Stimulated activated CD4-positive, alpha-beta T cell treated with anti-CD3 and anti-CD28 coated beads, Interleukin-12 subunit alpha, Interleukin-12 subunit beta, amount 100 ng/mL, for 24 hours (primary cell): ENCODE data around the gene GREM1.

Source experiments
- DNase-seq, 2 experiments: peaks; one replicate each; pipeline ENCODE4 v3.0.0-alpha.2; 2020; ENCODE audit warnings: low read depth in 2 of 2

The GREM1 gene

DNA sequence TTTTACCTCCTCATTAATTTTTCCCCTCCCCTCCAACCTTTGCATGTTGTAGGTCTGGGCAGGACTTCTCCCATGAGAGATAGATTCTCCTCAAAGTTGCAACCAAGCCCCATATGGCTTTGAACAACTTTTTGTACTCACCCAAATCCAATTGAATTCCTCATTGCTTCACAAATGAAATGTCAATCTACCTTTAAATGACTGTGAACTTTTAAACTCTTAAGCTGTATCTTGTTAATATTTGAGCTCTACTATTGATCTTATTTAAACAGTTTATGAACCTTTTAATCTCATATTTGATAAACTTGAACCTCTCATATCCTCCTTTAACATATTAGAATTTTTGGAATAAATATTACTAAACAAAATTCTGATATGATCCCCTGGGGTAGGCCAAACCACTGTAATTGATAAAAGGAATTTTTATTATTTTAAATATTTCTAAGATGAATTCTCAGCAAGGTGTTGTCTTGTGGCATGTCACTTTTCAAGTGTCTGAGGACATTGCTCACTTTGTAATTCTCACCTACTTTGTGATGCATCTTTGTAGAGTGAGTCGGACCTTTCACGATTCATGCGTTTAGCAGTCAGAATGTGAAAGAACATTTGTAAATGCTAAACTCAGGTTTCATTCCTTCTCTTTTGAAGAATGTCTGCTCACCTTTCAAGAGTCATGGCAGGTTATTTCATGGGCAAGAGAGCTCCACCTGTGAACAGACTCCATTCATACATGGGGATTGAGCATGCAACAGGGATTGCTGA is 23.4 kb upstream of the GREM1 start:
- DNase-seq: no peak

DNA sequence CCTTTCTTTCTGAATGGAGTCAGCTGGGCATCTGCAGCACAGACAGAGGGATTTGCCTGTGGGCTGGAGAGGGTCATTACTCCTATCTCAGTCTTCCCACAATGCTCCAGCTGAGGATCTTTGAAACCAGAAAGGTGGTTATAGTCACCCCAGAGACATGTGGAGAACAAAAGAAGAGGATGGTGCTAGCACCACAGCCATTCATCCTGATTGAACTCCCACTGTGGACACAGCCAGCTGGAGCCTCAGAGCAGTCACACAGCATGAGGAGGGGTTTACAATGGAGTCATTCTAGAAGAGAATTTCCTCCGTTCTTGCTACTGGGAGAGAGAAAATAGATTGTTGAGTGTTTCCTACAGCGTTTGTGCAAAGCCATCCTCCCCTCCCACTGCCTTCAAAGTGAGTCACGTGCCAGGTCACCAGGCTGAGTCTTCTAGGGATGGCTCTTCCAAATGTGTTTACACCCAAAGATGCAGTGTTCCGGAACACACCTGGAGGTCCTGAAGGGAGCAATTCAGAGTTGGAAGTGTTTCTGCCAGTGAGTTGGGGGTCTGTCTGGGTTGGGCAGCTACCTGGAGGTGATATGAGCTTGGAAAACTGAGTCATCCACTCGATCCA is 18.9 kb upstream of the GREM1 start:
- no peak for DNase-seq

DNA sequence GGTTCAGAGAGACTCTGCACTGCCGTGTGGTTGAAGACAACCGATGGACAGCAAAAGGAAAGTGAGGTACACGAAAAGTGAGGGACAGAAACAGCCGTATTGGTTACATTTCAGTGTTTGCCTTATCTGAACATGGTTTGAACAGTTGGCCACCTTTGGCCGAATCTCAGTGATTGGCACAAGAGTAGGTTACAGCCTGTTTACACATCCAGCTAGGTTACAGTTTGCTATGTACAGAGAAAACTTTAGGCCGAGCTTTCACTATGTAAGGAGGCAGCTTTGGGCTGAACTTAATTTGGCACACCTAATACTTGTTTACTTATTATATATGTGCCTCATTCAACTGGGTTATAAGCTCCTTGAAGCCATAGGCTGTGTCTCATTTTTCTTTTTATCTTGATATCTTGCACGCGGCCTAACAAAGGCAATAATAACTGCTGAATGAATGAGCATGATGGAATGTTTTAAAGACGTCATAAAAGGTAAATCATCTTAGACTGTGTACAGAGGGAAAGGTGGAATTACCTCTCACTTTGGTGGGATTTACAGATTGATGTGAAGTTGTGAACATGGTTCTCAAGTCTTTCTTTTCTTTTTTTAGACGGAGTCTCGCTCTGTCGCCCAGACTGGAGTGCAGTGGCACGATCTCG is 17.2 kb upstream of the GREM1 start:
- DNase-seq: no peak

DNA sequence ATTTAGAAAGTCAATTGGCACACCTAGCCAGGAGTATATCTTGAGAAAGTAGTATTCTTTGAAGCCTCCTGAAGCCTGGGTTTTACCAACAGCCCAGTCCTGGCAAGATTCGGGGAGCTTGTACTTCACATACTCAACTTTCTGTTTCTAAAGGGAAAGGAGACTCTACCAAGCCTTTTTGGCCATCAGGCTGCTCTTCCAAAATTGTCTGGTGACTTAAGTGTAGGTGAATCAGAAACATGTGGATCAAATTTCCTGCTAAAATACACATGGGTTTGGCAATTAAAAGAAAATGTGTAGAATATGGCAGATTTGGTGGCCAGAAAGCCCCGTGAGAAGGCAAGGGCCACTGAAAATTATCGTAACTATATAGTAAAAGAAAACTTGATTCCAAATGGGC is 15.9 kb upstream of the GREM1 start:
- no peak for DNase-seq

DNA sequence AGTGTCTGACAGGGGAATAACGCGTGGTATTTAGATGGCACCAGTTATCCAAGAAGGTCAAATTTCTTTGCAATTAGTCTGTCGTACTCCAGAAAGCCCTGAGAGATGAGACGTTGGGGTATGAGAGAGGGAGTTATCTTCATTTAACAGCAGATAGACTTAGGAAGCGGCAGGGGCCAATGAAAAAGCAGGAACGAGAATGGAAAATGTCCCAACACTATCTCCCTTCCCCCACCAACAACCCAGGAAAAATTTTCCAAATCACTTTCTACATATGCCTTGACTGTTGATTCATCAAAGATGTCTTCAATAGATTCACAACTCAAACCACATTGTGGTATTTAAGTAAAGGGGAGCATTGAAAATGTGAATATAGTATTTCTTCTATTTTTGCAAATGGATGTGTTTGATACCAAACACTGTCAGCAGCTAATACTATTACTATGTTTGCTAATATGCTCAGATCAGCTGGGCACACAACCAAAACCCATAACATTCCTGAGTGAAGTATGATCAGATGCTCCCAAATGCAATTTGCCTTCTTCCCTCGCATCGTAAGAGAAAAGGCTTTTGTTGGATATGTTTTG is 13.3 kb upstream of the GREM1 start:
- no peak for DNase-seq

DNA sequence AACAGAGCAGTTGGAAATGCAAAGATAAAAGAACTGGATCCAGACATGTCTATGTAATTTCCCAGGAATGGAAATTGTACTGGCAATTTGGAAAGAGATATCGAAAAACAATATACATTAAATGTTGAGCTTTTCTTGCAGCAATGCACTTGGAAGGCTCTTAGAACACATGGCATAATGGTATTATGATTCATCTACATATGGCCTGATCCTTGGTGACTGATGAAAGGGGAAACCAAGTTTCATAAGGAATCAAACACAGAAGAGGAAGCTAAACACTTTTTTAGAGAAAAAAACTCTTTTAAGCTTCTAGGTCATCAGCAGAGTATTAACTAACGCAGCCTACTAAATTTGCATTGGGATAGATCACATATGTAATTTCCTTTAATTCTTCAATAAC is 12.4 kb upstream of the GREM1 start:
- DNase-seq: no peak

DNA sequence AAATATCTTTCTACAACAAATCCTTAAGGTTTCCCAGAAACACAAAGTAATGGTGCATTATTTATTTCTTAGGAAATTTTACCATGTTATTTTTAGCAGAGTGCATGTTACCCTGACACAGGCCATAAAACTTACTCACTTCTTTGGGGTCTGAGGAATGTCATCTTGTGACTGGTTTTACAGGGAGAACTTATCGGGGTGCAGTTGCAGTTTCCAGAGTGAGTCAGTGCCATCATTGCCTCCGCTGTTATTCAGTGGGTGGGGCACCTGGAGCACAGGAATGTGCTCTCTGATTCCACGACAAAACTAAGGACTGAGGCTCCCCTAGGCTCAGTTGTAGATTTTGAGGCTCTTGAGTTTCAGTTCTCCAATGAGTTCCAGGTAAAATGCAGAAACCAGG is 11.1 kb upstream of the GREM1 start:
- DNase-seq: no peak

- DNase-seq: no peak
These were observed 10.4 kb upstream of the GREM1 start for GRCh38 chr15:32707436-32707835.

DNA sequence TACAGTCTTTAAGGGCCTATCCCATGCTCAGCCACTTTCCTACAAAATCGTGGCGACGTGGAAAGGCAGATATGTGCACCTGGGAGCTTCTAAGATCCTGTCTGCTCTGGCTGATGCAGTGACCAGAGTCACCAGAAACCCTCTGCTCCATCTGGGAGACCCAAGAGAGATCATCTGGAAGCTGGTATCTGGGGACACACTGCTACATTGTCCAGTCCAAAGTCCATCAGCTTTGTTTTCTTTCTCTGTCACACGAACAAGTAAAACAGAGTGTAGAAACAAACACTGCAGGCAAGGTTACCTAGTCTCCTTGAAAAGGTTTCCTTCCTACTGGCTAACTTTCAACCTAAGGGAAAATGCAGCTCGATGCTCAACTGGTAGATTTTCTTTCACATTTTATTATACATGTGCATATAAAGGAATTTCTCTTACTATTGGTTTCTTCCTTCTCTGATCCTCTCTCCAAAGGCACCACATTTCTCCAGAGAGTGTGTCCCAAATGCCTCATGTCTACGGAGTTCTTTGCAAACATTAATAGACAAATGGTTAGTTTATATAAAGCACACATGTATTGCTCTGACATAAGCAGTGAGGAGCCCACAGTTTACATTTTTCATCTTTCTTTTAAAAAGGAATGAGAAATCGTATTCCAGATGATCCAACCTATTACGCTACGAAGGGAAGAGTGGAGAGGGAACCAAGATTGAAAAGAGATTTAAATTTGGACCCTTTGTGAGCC is 8.3 kb upstream of the GREM1 start:
- no peak for DNase-seq

- no peak for DNase-seq
These were observed 2.5 kb upstream of the GREM1 start for GRCh38 chr15:32715276-32715675.

GRCh38 chr15:32716216-32716914 is 1.4 kb upstream of the GREM1 start:
- no peak for DNase-seq

DNA sequence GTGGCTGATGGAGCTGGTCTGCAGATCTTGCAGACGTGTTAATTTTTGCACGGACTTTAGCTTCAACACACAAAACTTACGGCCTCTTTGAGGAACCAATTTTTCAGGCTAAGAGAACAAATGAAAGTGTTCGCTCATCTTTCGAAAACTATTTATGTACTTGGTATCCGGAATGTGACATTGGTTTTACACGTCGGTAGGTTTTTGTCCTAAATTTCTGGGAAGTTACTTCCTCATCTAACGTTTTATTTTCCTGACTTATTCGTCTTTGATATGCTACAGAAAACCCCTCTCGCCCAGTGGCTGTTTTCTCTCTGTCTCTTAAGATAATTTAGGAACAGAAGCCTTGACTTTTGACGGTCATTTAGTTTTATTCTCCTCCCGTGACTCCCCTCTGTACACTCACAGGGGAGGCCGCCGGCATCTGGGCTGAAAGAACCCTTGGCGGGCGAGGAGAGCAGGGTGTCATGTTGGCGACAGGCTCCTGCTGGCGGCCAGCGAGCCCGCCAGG is 834 bp upstream of the GREM1 start:
- no peak for DNase-seq

- no peak for DNase-seq
These were observed 520 bp downstream of the GREM1 start for GRCh38 chr15:32718227-32718820.

DNA sequence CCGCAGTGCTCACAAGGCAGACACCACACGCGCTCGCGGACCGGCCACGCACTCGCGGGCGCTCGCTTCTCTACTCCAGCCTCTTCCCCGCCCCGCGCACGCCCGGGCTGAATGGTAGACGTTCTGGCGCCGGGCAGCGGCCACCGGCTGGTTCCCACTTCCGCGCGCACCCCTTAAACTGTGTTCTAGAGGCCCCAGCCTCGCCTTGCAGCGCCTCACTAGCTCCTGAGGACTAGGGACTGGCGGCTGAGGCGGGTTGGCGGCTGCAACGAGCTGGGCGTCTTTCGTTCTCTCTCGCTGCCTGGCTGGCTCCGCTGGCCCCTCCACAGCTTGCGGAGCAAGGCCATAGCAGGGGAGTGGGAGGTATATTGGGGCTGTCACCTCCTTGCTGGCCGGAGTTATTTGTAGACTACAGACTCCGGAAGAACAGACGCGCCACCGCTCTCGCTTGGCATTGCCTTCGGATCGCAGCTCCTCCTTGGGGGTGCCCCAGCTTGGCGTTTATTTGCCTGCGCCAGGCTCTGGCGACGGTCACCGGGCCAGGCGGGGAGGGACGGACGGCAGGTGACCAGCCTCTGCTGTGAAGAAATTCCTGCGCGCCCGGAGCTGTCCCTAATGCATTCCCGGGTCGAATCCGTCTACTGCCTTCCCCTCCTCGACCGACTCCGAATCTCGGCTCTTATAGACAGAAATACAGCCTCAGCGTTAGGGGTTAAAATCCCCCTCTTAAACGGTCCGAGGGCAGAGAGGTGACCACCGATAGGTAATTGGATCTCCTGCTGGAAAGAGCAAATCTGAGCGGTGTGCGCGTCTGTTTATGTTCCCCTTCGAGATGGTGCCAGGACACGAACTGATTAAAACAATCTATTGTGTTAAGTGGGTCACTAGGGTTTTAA is 1.3 kb downstream of the GREM1 start:
- DNase-seq: no peak

DNA sequence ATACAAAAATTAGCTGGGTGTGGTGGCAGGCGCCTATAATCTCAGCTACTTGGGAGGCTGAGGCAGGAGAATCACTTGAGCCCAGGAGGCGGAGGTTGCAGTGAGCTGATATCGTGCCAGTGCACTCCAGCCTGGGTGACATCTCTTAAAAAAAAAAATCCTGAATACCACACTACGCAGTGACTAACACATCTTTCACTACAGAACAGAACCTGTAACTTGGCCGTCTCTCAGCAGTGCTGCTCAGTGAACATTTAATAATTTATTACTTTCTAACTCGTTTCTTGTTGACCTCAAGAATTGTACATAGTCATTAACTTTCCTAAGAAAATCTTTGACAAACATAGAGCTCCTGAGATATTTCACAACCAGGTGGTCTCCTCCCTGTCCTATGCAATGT is 3.8 kb downstream of the GREM1 start:
- no peak for DNase-seq

DNA sequence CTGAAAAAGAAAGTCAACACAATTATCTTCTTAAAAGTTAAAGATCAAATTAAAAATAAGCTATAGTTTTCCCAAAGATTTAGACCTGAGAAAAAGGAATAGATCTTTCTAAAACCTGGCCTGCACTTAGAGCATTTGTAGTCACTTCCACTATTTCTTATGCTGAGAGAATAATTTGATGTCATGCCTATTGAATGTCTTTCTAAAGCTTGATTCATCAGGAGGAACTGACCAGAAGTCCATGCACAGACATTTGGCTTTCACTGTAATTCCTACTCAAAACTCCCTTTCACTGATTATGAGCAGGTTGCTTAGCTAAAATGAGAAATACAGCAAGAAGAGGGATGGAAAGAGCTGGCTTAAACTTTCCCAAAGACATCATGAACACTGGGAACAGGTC is 4.3 kb downstream of the GREM1 start:
- no peak for DNase-seq

- no peak for DNase-seq
These were observed 5.6 kb downstream of the GREM1 start for GRCh38 chr15:32723171-32723948.

GRCh38 chr15:32729700-32730395 is 12.0 kb downstream of the GREM1 start:
- no peak for DNase-seq
